Loucy (cell line): ENCODE data around the gene STK11IP.

Experiments
- H2AFZ ChIP-seq: fragments of 200-600 bp; sonication (generic); 2 replicates; pipeline ENCODE4 v1.6.0; 2016; ENCODE audit warnings: antibody characterized with exemption, mild to moderate bottlenecking, low read length, moderate library complexity
- H3F3A ChIP-seq: fragments of 200-600 bp; 2 replicates; pipeline ENCODE4 v1.6.0; 2016; ENCODE audit warnings: antibody characterized with exemption, low read depth, mild to moderate bottlenecking
- H3K27me3 ChIP-seq: fragments of 200-600 bp; sonication (generic); 2 replicates; pipeline ENCODE4 v1.6.1; 2014; ENCODE audit warnings: low read length, mild to moderate bottlenecking; ENCODE audit not compliant: insufficient read depth, poor library complexity, severe bottlenecking
- H3K36me3 ChIP-seq: fragments of 200-600 bp; sonication (generic); 2 replicates; pipeline ENCODE4 v1.6.1; 2016; ENCODE audit warnings: low read length; ENCODE audit not compliant: insufficient read depth
- H3K4me1 ChIP-seq: fragments of 200-600 bp; sonication (generic); 2 replicates; pipeline ENCODE4 v1.5.1; 2014; ENCODE audit warnings: low read length, mild to moderate bottlenecking; ENCODE audit not compliant: insufficient read depth, poor library complexity, severe bottlenecking
- H3K4me2 ChIP-seq: fragments of 200-600 bp; sonication (generic); 2 replicates; pipeline ENCODE4 v1.6.0; 2014; ENCODE audit warnings: antibody characterized with exemption, low read length, low read depth, mild to moderate bottlenecking; ENCODE audit not compliant: poor library complexity, severe bottlenecking
- H3K4me3 ChIP-seq: fragments of 200-600 bp; sonication (generic); 2 replicates; pipeline ENCODE4 v1.5.1; 2014; ENCODE audit warnings: low read length, mild to moderate bottlenecking, mixed read lengths; ENCODE audit not compliant: poor library complexity, severe bottlenecking
- H3K79me2 ChIP-seq: fragments of 200-600 bp; sonication (generic); 2 replicates; pipeline ENCODE4 v1.6.1; 2014; ENCODE audit warnings: low read length; ENCODE audit not compliant: insufficient read depth
- H3K9ac ChIP-seq: fragments of 200-600 bp; sonication (generic); 2 replicates; pipeline ENCODE4 v1.6.0; 2014; ENCODE audit warnings: mild to moderate bottlenecking, low read depth, low read length, moderate library complexity; ENCODE audit not compliant: poor library complexity, severe bottlenecking
- H3K9me2 ChIP-seq: fragments of 200-600 bp; sonication (generic); replicated peaks from 2 replicates; pipeline ENCODE4 v1.6.1; 2016; ENCODE audit warnings: low read depth, low read length, mixed read lengths
- H3K9me3 ChIP-seq: fragments of 200-600 bp; sonication (generic); 2 replicates; pipeline ENCODE4 v1.6.1; 2014; ENCODE audit warnings: mild to moderate bottlenecking, antibody characterized with exemption, low read length, low read depth; ENCODE audit not compliant: insufficient read depth
- H4K20me1 ChIP-seq: fragments of 200-600 bp; sonication (generic); 2 replicates; pipeline ENCODE4 v1.6.0; 2014; ENCODE audit warnings: antibody characterized with exemption, low read length, mild to moderate bottlenecking; ENCODE audit not compliant: insufficient read depth, poor library complexity, severe bottlenecking
- CTCF ChIP-seq: fragments of 200-600 bp; sonication (generic); conservative IDR thresholded peaks from 2 replicates; pipeline ENCODE4 v1.5.1; 2014; ENCODE audit warnings: mild to moderate bottlenecking, antibody characterized with exemption, low read length
- EZH2phosphoT487 ChIP-seq: fragments of 200-600 bp; IDR thresholded peaks from 2 replicates; pipeline ENCODE4 v1.6.1; 2018; ENCODE audit warnings: antibody characterized with exemption, mild to moderate bottlenecking, moderate library complexity, borderline replicate concordance

Gene STK11IP

DNA sequence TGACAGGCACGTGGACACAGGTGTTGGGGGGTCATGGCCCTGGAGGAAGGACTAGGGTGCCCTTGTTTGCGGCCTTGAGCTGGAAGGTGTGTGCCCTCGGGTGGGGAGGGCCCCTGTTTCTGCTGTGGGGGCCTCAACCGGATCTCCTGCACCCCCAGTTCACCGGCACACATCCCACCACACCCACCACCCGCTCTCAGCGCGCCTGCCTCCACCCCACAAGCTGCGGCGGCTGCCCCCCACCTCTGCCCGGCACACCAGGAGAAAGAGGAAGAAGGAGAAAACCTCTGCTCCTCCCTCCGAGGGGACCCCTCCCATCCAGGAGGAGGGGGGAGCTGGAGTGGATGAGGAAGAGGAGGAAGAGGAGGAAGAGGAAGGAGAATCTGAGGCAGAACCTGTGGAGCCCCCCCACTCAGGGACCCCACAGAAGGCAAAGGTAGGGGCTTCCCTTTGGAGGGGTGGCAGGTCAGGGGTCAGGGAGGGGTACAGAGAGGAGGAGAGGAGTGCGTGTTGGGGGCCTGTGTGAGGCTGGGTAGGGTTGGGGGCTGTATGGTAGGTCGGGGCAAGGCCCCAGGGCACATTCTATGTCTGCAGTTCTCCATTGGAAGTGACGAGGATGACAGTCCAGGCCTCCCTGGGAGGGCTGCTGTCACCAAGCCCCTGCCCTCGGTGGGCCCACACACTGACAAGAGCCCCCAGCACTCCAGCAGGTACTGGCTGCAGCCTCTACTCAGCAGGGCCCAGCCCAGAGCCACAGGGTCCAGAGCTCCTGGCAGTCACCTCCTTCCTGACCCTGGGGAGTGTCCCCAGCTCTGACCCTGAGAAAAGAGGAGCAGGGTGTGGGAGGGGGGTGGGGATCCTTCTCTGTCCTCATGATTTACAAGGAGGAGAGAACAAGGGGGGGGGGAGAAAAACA lies 31.6 kb downstream of the STK11IP start:
- H3K9me2 ChIP-seq: no peaks in the 10 kb centered on the region
- H3K36me3 ChIP-seq: no peaks in the 10 kb centered on the region
- no peak overlapping the region for H3K4me2 ChIP-seq
- no peak overlapping the region for H3K9ac ChIP-seq
- no peak overlapping the region for H2AFZ ChIP-seq
- no peaks in the 10 kb centered on the region for H4K20me1 ChIP-seq
- no peak overlapping the region for H3K4me3 ChIP-seq
- peaks cover 10% of the 10 kb centered on the region for H3K27me3 ChIP-seq
- no peaks in the 10 kb centered on the region for H3K9me3 ChIP-seq
- no peak for TF ChIP-seq EZH2phosphoT487
- TF ChIP-seq CTCF: no peak
- H3K4me1 ChIP-seq: no peaks in the 10 kb centered on the region
- H3F3A ChIP-seq: no peaks in the 10 kb centered on the region
- H3K79me2 ChIP-seq: no peaks in the 10 kb centered on the region

GRCh38 chr2:219629976-219630695 lies 32.5 kb downstream of the STK11IP start:
- Histone ChIP-seq H3K9ac (no peak overlapping the region), H3K9me3 (no peaks in the 10 kb centered on the region), H3K4me2 (no peak overlapping the region), H3K36me3 (no peaks in the 10 kb centered on the region), H3K9me2 (no peaks in the 10 kb centered on the region), H3K79me2 (no peaks in the 10 kb centered on the region), H2AFZ (no peak overlapping the region), H3F3A (no peaks in the 10 kb centered on the region), H3K27me3 (peaks cover 10% of the 10 kb centered on the region), H4K20me1 (no peaks in the 10 kb centered on the region), H3K4me3 (no peak overlapping the region), H3K4me1 (no peaks in the 10 kb centered on the region)
- TF ChIP-seq CTCF (no peak), EZH2phosphoT487 (no peak)

DNA sequence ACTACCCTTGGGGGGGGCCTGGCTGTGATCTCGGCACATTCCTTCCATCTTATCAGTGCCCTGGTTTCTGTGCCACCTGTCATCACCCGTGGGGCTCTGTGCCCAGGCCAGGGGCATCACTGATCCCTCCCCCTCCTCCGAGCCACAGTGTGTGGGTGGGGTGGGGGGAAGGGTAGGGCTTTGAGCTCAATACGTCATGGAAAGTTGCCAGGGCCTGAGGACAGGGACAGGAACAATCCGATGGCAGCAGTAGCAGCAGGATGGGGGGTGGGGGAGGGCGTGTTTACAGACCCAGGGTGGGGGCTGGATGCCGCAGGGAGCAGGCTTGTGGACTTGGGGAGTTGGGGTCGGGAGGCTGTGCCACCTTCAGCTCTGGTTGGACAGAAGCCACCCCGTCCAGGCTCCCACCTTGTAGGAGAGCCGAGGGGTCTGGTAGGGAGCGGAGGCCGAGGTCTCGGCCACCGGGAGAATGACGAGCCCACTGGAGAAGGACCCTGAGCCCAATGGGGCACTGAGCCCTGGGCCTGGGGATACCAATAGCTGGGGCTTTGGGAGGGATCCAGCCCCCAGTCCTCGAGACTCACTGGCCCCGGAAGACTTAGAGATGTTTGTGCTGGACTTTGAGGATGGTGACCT lies 33.2 kb downstream of the STK11IP start:
- H3F3A ChIP-seq: no peaks in the 10 kb centered on the region
- H3K4me2 ChIP-seq: no peak overlapping the region
- no peak overlapping the region for H3K9ac ChIP-seq
- no peaks in the 10 kb centered on the region for H3K9me2 ChIP-seq
- H3K27me3 ChIP-seq: peaks cover 10% of the 10 kb centered on the region
- H2AFZ ChIP-seq: no peak overlapping the region
- H3K36me3 ChIP-seq: no peaks in the 10 kb centered on the region
- no peak overlapping the region for H3K4me3 ChIP-seq
- TF ChIP-seq EZH2phosphoT487 (no peak), CTCF (no peak)
- H3K4me1 ChIP-seq: no peaks in the 10 kb centered on the region
- no peaks in the 10 kb centered on the region for H4K20me1 ChIP-seq
- H3K79me2 ChIP-seq: no peaks in the 10 kb centered on the region
- no peaks in the 10 kb centered on the region for H3K9me3 ChIP-seq
